Measurements from ENCODE around the gene SLC28A1. TPM values are rescaled to one million over a fixed set of nuclear protein-coding genes. Genes with fewer than 3 reads are reported as not detected.

Gene SLC28A1
- total RNA-seq, 1 experiment from 2014 or later = not detected

DNA sequence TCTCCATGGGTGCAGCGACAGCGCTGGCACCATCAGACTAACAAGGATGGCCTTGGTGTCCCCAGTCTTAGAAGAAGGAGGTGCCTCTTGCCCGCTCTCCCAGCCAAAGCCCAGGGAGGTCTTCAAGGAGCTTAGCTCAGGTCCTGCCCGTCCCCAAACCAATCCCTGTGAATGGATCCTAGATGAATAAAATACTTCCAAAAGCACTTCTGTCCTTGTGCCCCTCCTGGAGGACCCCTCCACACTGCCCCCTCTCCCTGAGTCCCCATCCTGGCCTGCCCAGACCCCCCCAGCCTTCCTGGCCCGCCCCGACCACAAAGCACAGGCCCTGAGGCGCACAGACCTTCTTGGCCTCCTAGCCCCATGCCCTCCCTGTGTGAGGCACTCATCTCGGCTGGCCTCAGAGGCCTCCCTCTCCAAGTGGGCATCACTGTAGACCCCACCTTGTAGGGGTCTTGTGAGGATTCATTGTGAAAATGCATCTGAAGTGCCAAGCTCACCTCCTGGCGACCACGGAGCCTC lies 8.4 kb downstream of the SLC28A1 start:
- TF ChIP-seq, protein P1, sequence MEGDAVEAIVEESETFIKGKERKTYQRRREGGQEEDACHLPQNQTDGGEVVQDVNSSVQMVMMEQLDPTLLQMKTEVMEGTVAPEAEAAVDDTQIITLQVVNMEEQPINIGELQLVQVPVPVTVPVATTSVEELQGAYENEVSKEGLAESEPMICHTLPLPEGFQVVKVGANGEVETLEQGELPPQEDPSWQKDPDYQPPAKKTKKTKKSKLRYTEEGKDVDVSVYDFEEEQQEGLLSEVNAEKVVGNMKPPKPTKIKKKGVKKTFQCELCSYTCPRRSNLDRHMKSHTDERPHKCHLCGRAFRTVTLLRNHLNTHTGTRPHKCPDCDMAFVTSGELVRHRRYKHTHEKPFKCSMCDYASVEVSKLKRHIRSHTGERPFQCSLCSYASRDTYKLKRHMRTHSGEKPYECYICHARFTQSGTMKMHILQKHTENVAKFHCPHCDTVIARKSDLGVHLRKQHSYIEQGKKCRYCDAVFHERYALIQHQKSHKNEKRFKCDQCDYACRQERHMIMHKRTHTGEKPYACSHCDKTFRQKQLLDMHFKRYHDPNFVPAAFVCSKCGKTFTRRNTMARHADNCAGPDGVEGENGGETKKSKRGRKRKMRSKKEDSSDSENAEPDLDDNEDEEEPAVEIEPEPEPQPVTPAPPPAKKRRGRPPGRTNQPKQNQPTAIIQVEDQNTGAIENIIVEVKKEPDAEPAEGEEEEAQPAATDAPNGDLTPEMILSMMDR (IDR thresholded peaks at IDR 0.05) = no peak
- TF ChIP-seq SIN3A (IDR thresholded peaks at IDR 0.05; ENCODE audit: borderline replicate concordance, insufficient read depth, low read depth, low read length) = no peak
- TF ChIP-seq TCF7L2 (IDR thresholded peaks at IDR 0.05; ENCODE audit: low read depth, low read length) = no peak
- TF ChIP-seq, protein P2, sequence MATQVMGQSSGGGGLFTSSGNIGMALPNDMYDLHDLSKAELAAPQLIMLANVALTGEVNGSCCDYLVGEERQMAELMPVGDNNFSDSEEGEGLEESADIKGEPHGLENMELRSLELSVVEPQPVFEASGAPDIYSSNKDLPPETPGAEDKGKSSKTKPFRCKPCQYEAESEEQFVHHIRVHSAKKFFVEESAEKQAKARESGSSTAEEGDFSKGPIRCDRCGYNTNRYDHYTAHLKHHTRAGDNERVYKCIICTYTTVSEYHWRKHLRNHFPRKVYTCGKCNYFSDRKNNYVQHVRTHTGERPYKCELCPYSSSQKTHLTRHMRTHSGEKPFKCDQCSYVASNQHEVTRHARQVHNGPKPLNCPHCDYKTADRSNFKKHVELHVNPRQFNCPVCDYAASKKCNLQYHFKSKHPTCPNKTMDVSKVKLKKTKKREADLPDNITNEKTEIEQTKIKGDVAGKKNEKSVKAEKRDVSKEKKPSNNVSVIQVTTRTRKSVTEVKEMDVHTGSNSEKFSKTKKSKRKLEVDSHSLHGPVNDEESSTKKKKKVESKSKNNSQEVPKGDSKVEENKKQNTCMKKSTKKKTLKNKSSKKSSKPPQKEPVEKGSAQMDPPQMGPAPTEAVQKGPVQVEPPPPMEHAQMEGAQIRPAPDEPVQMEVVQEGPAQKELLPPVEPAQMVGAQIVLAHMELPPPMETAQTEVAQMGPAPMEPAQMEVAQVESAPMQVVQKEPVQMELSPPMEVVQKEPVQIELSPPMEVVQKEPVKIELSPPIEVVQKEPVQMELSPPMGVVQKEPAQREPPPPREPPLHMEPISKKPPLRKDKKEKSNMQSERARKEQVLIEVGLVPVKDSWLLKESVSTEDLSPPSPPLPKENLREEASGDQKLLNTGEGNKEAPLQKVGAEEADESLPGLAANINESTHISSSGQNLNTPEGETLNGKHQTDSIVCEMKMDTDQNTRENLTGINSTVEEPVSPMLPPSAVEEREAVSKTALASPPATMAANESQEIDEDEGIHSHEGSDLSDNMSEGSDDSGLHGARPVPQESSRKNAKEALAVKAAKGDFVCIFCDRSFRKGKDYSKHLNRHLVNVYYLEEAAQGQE (IDR thresholded peaks at IDR 0.05; ENCODE audit: insufficient read depth in 1 of 2, low read depth in 2 of 2, low read length in 1 of 2) = no peak
- no peak for TF ChIP-seq POLR2AphosphoS5 (IDR thresholded peaks at IDR 0.05; ENCODE audit: low read depth, low read length)
- DNase-seq (ENCODE audit: low read depth, low spot score) = no peak
- Histone ChIP-seq H3K4me1 (ENCODE audit: control insufficient read depth, insufficient read depth, low read length) (no peaks in the 10 kb centered on the region), H3K36me3 (ENCODE audit: control insufficient read depth, insufficient read depth, low read length) (no peaks in the 10 kb centered on the region), H3K27ac (ENCODE audit: low read length) (no peak overlapping the region), H3K27me3 (ENCODE audit: control insufficient read depth, insufficient read depth, low read length) (no peaks in the 10 kb centered on the region), H3K9me3 (ENCODE audit: control insufficient read depth, insufficient read depth, low read depth, low read length) (no peaks in the 10 kb centered on the region), H3K4me3 (ENCODE audit: low read depth in 2 of 2, low read length in 2 of 2) (no peak overlapping the region)
- CTCF ChIA-PET = no interaction called here
- no TSS peak for BruUV-seq (replicated peaks)
- intact Hi-C loops (cut with micrococcal nuclease; ENCODE audit: unreplicated experiment) = no loop called here
- ATAC-seq = no peak
- in situ Hi-C loops (cut with HindIII; ENCODE audit: low pct_unique_long_range_greater_than_20kb, low sequenced_read_pairs) = no loop called here
- POLR2A ChIA-PET = no interaction called here

- POLR2A ChIA-PET = no interaction called here
- Histone ChIP-seq H3K36me3 (ENCODE audit: control insufficient read depth, insufficient read depth, low read length) (no peaks in the 10 kb centered on the region), H3K4me3 (ENCODE audit: low read depth in 2 of 2, low read length in 2 of 2) (no peak overlapping the region), H3K27me3 (ENCODE audit: control insufficient read depth, insufficient read depth, low read length) (no peaks in the 10 kb centered on the region), H3K27ac (ENCODE audit: low read length) (no peak overlapping the region), H3K9me3 (ENCODE audit: control insufficient read depth, insufficient read depth, low read depth, low read length) (no peaks in the 10 kb centered on the region), H3K4me1 (ENCODE audit: control insufficient read depth, insufficient read depth, low read length) (no peaks in the 10 kb centered on the region)
- CTCF ChIA-PET = no interaction called here
- ATAC-seq = no peak
- no TSS peak for BruUV-seq (replicated peaks)
- in situ Hi-C loops (cut with HindIII; ENCODE audit: low pct_unique_long_range_greater_than_20kb, low sequenced_read_pairs) (no loop called here), intact Hi-C loops (cut with micrococcal nuclease; ENCODE audit: unreplicated experiment) (no loop called here)
- no peak for DNase-seq (ENCODE audit: low read depth, low spot score)
- TF ChIP-seq TCF7L2 (IDR thresholded peaks at IDR 0.05; ENCODE audit: low read depth, low read length) (no peak), POLR2AphosphoS5 (IDR thresholded peaks at IDR 0.05; ENCODE audit: low read depth, low read length) (no peak)
- TF ChIP-seq, protein P2 (IDR thresholded peaks at IDR 0.05; ENCODE audit: insufficient read depth in 1 of 2, low read depth in 2 of 2, low read length in 1 of 2) = no peak
These were observed 9.1 kb downstream of the SLC28A1 start for GRCh38 chr15:84893607-84894006.

Data from Panc1 (cell line).